ENCODE measurements around the gene CCDC170. TPM values are rescaled to one million over a fixed set of nuclear protein-coding genes. Genes with fewer than 3 reads are reported as not detected.

Gene CCDC170
- total RNA-seq, 1 experiment from 2014 or later: 0.12 TPM

GRCh38 chr6:151501511-151502136 lies 7.8 kb downstream of the CCDC170 start:
- Histone ChIP-seq H3K4me2 (ENCODE audit: low read length) (peak overlapping the region; percentile 70), H3K27ac (ENCODE audit: low read depth, low read length) (no peak overlapping the region; the same call in 1 of the 2 replicates), H3K4me1 (ENCODE audit: control insufficient read depth in 1 of 2, insufficient read depth in 2 of 2, low read length in 2 of 2) (peaks cover 10 to 20% of the 10 kb centered on the region in 2 experiments; a peak in 3 of 4 replicates), H3K9ac (ENCODE audit: low read length) (no peak overlapping the region), H3K9me3 (ENCODE audit: control insufficient read depth in 1 of 2, insufficient read depth in 1 of 2, low read depth in 1 of 2, low read length in 2 of 2) (no peaks in the 10 kb centered on the region), H3K9me2 (ENCODE audit: insufficient read depth) (no peaks in the 10 kb centered on the region), H4K20me1 (ENCODE audit: insufficient read depth) (no peaks in the 10 kb centered on the region), H2AFZ (ENCODE audit: low read depth, low read length, poor library complexity, severe bottlenecking) (peak overlapping the region; percentile 91), H3K79me2 (ENCODE audit: insufficient read depth, low read length) (no peaks in the 10 kb centered on the region), H3K27me3 (ENCODE audit: insufficient read depth, low read length) (no peaks in the 10 kb centered on the region), H3K4me3 (replicated peaks in 1 of 2; ENCODE audit: low read depth in 1 of 2, low read length in 2 of 2) (0 out of 4 replicates have a peak overlapping the region, but pooled peaks of 1 of the 2 experiments have one; percentile 19), H3K36me3 (ENCODE audit: control insufficient read depth in 1 of 2, insufficient read depth in 2 of 2, low read length in 2 of 2) (no peaks in the 10 kb centered on the region)
- ATAC-seq (peak; percentile 67; the same call in 1 of the 2 replicates), DNase-seq (ENCODE audit: low read depth, low spot score) (peak; percentile 28)
- ChIA-PET POLR2A (no interaction called here), RAD21 (ENCODE audit: low non-redundant PET in 1 of 2, low total read pairs in 2 of 2, uncharacterized antibody in 2 of 2, unreplicated experiment in 2 of 2) (no interaction called here), CTCF (no interaction called here)
- intact Hi-C loops (cut with micrococcal nuclease): no loop called here
- BruUV-seq (replicated peaks): no TSS peak
- TF ChIP-seq ZBTB33 (IDR thresholded peaks at IDR 0.05; ENCODE audit: extremely low read depth, insufficient replicate concordance, low read length) (no peak), ATF3 (IDR thresholded peaks at IDR 0.05) (no peak), ZFX (IDR thresholded peaks at IDR 0.05) (no peak), FOSL1 (IDR thresholded peaks at IDR 0.05; ENCODE audit: low read depth) (no peak), ELF1 (IDR thresholded peaks at IDR 0.05; ENCODE audit: borderline replicate concordance, low read depth) (no peak), MAX (IDR thresholded peaks at IDR 0.05) (no peak), RAD21 (IDR thresholded peaks at IDR 0.05; ENCODE audit: low read depth) (no peak), JUND (IDR thresholded peaks at IDR 0.05) (peak; percentile 71), CTCF (IDR thresholded peaks at IDR 0.05 in 2 of 3, conservative IDR thresholded peaks at IDR 0.05 in 1 of 3; ENCODE audit: borderline replicate concordance in 1 of 3, insufficient read depth in 1 of 3, low read depth in 2 of 3, low read length in 2 of 3) (no peak), EZH2 (IDR thresholded peaks at IDR 0.05) (no peak), SP1 (IDR thresholded peaks at IDR 0.05; ENCODE audit: low read depth) (peak; percentile 51; the same call in 1 of the 2 replicates), POLR2AphosphoS5 (IDR thresholded peaks at IDR 0.05; ENCODE audit: low read depth, low read length) (no peak), EGR1 (IDR thresholded peaks at IDR 0.05; ENCODE audit: low read depth) (no peak), REST (IDR thresholded peaks at IDR 0.05; ENCODE audit: low read depth) (no peak), POLR2A (IDR thresholded peaks at IDR 0.05; ENCODE audit: borderline replicate concordance, extremely low read depth, insufficient read depth, insufficient read length) (no peak), CEBPB (IDR thresholded peaks at IDR 0.05; ENCODE audit: low read depth) (no peak), TCF7L2 (IDR thresholded peaks at IDR 0.05; ENCODE audit: borderline replicate concordance, extremely low read depth, insufficient read depth, insufficient read length) (peak; percentile 98), CBX3 (IDR thresholded peaks at IDR 0.05; ENCODE audit: low read depth) (0 out of 2 replicates have a peak, but pooled peaks have one; percentile 26), SIN3A (IDR thresholded peaks at IDR 0.05; ENCODE audit: low read depth) (peak; percentile 35; the same call in 1 of the 2 replicates), EZH2phosphoT487 (IDR thresholded peaks at IDR 0.05; ENCODE audit: borderline replicate concordance) (no peak), SRF (IDR thresholded peaks at IDR 0.05; ENCODE audit: low read depth) (peak; percentile 6; the same call in 1 of the 2 replicates)
